HG03135 (cell line): Measurements from ENCODE around the gene SLC13A2.
"Not testable (repeated sequence)": the region's sequence is repeated elsewhere in the genome, so short reads cannot be mapped to it uniquely, and the experiment has no call there.

Experiments used
- ATAC-seq: cut with Tn5 transposase; IDR thresholded peaks from one replicate; pipeline ENCODE4 v1.9.1; 2021; ENCODE audit warnings: mild to moderate bottlenecking, moderate library complexity; ENCODE audit not compliant: unreplicated experiment

The SLC13A2 gene

GRCh38 chr17:28511858-28512461 lies 38.5 kb downstream of the SLC13A2 start:
- no peak for ATAC-seq

GRCh38 chr17:28513476-28513875 lies 40.0 kb downstream of the SLC13A2 start:
- ATAC-seq = no peak

GRCh38 chr17:28514561-28515002 lies 41.1 kb downstream of the SLC13A2 start:
- ATAC-seq = no peak

- ATAC-seq = no peak
These were observed 42.1 kb downstream of the SLC13A2 start for GRCh38 chr17:28515518-28515917.

GRCh38 chr17:28518132-28518531 lies 44.7 kb downstream of the SLC13A2 start:
- ATAC-seq = no peak

GRCh38 chr17:28518578-28518977 lies 45.1 kb downstream of the SLC13A2 start:
- no peak for ATAC-seq

- no peak for ATAC-seq
These were observed 45.8 kb downstream of the SLC13A2 start for GRCh38 chr17:28519236-28519635.

- no peak for ATAC-seq
These were observed 47.2 kb downstream of the SLC13A2 start for GRCh38 chr17:28520687-28521086.

- ATAC-seq = no peak
These were observed 48.1 kb downstream of the SLC13A2 start for GRCh38 chr17:28521311-28522085.

- ATAC-seq = not testable (repeated sequence)
These were observed 48.8 kb downstream of the SLC13A2 start for GRCh38 chr17:28522281-28522680.

- no peak for ATAC-seq
These were observed 49.7 kb downstream of the SLC13A2 start for GRCh38 chr17:28523186-28523585.

GRCh38 chr17:28523876-28524275 lies 50.4 kb downstream of the SLC13A2 start:
- no peak for ATAC-seq

- ATAC-seq = no peak
These were observed 51.3 kb downstream of the SLC13A2 start for GRCh38 chr17:28524476-28525424.

GRCh38 chr17:28526381-28526780 lies 52.9 kb downstream of the SLC13A2 start:
- no peak for ATAC-seq

GRCh38 chr17:28527181-28527681 lies 53.8 kb downstream of the SLC13A2 start:
- ATAC-seq = no peak

- no peak for ATAC-seq
These were observed 54.4 kb downstream of the SLC13A2 start for GRCh38 chr17:28527859-28528258.

GRCh38 chr17:28528327-28529012 lies 55.0 kb downstream of the SLC13A2 start:
- ATAC-seq = no peak

GRCh38 chr17:28529013-28529400 lies 55.6 kb downstream of the SLC13A2 start:
- no peak for ATAC-seq

GRCh38 chr17:28530250-28530649 lies 56.8 kb downstream of the SLC13A2 start:
- no peak for ATAC-seq

- no peak for ATAC-seq
These were observed 57.5 kb downstream of the SLC13A2 start for GRCh38 chr17:28530926-28531325.
